SJSA1 (cell line): ENCODE results near the gene ZFYVE28. TPM values are rescaled to one million over a fixed set of nuclear protein-coding genes. Genes with fewer than 3 reads are reported as not detected.

Experiments
- DNase-seq, 2 experiments: peaks; one replicate each; pipeline ENCODE4 v3.0.0-alpha.2; 2015 to 2020; ENCODE audit warnings: low spot score in 2 of 2, low read depth in 1 of 2
- H3K27ac ChIP-seq: fragments of 250-450 bp; sonication (Bioruptor Pico); 2 replicates; pipeline ENCODE4 v1.5.1; 2020; ENCODE audit warnings: mild to moderate bottlenecking, moderate library complexity
- H3K27me3 ChIP-seq: fragments of 250-450 bp; sonication (Bioruptor Pico); replicated peaks from 2 replicates; pipeline ENCODE4 v1.5.1; 2020; ENCODE audit warnings: mild to moderate bottlenecking, moderate library complexity
- H3K36me3 ChIP-seq: fragments of 250-450 bp; sonication (Bioruptor Pico); 2 replicates; pipeline ENCODE4 v1.5.1; 2020; ENCODE audit warnings: mild to moderate bottlenecking
- H3K4me1 ChIP-seq: fragments of 250-450 bp; sonication (Bioruptor Pico); replicated peaks from 2 replicates; pipeline ENCODE4 v1.6.1; 2021; ENCODE audit warnings: mild to moderate bottlenecking
- H3K4me3 ChIP-seq: fragments of 250-450 bp; sonication (Bioruptor Pico); 2 replicates; pipeline ENCODE4 v1.5.1; 2020; ENCODE audit warnings: mild to moderate bottlenecking
- H3K9me3 ChIP-seq: fragments of 250-450 bp; sonication (Bioruptor Pico); replicated peaks from 2 replicates; pipeline ENCODE4 v1.5.1; 2020; ENCODE audit warnings: mild to moderate bottlenecking
- total RNA-seq: library from RNA; depleted of rRNA; stranded (reverse); fragments of >200 nt; shearing (Covaris generic); gene quantifications from 2 replicates; pipeline ENCODE4 v1.2.3, GENCODE V29; 2014

ZFYVE28 gene
- total RNA-seq, 1 experiment from 2014 or later, result 0.11 TPM

DNA sequence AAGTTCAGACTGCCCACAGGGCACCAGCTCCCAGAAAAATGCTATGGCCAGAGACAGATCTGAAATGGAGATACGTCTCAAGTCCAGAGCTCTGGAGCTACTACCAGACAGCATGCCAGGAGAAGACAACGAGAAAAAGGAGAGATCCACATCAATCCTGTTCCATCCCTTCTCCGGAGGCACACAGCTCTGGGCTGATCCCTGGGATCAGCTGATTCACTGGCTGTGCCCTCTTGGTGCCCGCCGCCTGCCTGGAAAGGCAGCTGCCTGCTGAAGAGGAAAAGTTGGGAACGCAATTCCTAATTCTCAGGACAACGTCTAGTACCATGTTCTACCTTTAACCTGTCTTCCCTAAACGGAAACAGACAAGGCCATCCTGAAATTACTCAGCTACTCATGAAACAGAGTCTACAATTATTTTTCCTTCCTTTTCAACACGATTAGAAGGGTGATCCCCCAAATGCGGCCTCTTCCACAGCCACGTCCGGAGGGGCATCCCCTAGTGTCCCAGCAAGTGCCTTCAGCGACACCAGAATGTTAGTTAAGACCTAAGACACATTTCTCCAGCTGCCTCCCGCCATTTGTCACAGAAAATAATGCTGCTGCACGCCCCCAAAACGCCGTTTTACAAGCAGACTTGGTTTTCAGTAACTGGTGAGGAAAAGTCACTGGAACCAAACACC, 2.4 kb downstream of the ZFYVE28 start:
- H3K27me3 ChIP-seq, result peaks cover 25% of the 10 kb centered on the region
- H3K4me1 ChIP-seq, result peaks cover 33% of the 10 kb centered on the region
- no peak overlapping the region for H3K27ac ChIP-seq

DNA sequence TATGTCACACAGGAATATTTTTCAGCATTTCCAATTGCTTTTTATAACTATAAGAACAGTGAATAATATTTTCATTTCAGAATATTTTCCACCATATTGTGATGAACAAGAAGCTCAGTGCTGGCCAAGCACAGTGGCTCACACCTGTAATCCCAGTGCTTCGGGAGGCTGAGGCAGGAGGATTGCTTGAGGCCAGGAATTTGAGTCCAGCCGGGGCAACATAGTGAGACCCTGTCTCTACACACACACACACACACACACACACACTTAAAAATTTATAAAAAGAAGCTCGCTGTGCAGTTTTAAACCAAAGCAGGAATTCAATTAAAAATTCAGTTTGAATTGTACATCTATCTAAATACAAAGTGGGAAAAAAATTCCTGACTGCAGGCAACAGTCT, 3.2 kb downstream of the ZFYVE28 start:
- no peak overlapping the region for H3K4me3 ChIP-seq
- DNase-seq, result no peak
- no peak overlapping the region for H3K27ac ChIP-seq
- H3K36me3 ChIP-seq, result no peaks in the 10 kb centered on the region
- H3K4me1 ChIP-seq, result peaks cover 33% of the 10 kb centered on the region
- no peaks in the 10 kb centered on the region for H3K9me3 ChIP-seq
- H3K27me3 ChIP-seq, result peaks cover 25% of the 10 kb centered on the region

More for the DNA sequence above, 2.4 kb downstream of the ZFYVE28 start:
- Histone ChIP-seq H3K4me3 (no peak overlapping the region), H3K36me3 (no peaks in the 10 kb centered on the region), H3K9me3 (no peaks in the 10 kb centered on the region)
- no peak for DNase-seq

DNA sequence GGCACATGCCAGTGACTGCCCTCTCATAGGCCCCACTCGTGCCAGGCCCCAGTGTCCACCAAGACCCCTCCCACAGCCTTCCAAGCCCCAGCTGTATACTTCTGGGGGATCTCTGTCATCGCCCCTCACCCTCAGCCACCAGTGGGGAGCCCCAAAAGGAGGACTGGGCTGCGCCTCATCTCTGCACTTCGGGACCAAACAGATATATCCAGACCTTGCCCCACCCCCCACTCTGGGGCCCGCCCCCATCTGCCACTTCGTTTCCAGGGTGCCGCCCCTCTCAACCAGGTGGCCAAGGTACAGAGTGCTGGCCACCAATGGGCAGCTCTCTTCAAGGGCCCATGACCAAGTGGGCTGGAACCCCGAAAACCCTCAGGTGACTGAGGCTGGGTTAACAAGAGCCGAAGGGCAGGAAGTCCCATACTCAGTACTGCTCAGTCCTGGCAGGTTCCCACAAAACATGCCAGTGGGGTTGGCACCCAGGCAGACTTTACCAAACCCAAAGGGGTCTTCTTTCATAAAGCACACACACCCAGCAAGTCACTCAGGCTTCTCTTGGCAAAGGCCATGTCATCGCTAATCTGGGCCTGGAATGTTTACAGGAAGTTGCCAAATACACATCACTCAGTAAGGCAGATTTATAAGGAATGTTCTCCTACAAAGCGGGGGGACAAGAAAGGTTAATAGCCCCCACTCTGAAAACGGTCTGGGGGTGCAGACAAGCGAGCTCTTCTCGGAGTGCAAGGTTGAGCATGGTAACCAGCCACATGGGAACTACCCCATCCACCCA, 4.4 kb downstream of the ZFYVE28 start:
- H3K4me1 ChIP-seq, result peaks cover 30% of the 10 kb centered on the region
- peaks cover 20% of the 10 kb centered on the region for H3K27me3 ChIP-seq
- no peak overlapping the region for H3K4me3 ChIP-seq
- H3K27ac ChIP-seq, result peak overlapping the region; percentile 71
- H3K9me3 ChIP-seq, result no peaks in the 10 kb centered on the region
- no peaks in the 10 kb centered on the region for H3K36me3 ChIP-seq
- no peak for DNase-seq

DNA sequence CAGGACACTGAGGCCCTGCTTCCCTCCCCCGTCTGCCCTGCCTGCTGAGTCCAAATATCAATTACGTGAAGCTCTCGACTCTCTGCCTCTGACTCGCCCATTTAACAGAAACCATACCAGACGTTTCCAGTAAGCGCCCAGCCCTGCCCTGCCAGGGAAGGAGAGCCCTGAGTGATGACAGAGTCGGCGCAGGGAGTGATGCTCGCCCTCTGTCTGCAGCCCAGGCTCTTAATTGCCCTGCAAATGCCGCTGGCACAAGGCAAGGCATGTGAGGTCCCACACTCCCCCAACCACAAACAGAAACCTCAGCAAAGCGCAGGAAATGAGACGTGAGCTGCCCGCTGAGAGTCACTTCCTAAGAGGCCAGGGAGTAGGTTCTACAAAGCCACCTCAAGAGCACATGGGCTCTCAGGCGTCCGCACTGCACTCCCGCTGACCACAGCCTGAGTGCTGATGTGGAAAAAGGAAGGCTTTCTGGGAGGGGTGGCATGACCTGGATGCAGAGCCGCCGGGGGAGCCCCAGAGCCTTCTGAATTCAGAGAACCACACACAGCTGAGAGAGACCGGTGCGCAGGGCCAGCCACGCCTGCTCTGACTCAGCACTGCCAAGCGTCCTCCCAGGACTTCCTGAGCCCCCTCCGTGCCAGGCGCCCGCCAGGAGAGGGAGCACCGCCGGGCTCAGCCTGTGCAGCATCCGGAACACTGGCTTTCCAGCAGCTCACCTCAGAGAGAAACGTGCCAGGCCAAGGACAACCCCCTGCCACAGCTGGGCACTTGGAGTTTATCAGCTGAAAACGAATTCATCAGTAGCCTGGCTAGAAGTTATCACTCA, 5.3 kb downstream of the ZFYVE28 start:
- Histone ChIP-seq H3K9me3 (no peaks in the 10 kb centered on the region), H3K36me3 (no peaks in the 10 kb centered on the region), H3K27me3 (peaks cover 18% of the 10 kb centered on the region), H3K27ac (peak overlapping the region; percentile 71), H3K4me1 (peaks cover 23% of the 10 kb centered on the region), H3K4me3 (peak overlapping the region; percentile 19)
- DNase-seq, result peak; percentile 86 to 88

DNA sequence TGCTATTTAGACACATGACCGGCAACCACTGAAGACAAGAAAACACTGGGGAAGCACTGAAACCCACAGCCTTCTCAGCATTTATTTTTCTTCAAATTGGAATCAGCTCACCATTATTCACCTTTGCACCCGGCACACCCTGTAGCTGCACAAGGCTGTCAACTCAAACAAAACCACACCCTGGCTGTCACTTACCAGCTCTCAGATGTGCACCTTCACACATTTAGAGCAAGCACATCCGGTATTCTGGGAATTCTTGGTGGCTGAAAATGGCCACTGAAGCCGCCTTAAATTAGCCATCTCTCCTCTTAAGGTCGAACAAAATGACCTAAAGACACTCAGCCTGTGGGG, 5.9 kb downstream of the ZFYVE28 start:
- Histone ChIP-seq H3K4me3 (peak overlapping the region; percentile 19), H3K27me3 (peaks cover 12% of the 10 kb centered on the region), H3K27ac (peak overlapping the region; percentile 71)

DNA sequence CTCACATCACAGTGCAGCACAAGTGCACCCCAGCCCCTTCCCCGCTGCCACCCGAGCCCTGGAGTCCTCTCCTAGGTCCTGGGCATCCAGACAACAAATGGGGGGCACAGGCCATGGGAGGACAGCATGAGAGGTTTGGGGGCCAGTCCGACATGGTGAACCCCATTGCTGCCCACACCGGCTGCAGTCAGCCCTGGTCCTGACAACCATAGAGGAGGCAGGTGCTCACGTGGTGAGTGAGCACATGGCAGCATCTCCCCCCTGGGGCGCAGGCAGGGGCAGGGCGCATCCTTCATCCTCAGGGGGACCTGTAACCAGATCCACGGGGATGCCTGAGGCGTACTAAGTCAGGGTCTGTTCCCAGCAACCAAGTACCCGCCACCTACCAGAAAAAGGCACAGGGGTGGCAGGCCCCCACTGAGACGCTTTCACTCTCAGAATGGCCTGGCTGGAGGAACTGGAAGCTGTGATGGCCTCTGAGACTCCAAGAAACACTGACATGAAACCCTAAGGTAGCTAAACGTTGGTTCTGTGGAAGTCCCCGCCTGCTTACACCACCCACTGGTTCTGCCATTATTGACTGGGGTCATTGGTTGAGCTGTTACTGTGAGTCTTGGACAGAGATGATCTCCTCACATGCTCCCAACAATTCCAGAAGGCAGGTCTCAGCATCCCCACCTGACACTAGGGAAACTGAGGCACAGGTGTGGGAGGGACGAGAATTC, 6.5 kb downstream of the ZFYVE28 start:
- no peaks in the 10 kb centered on the region for H3K36me3 ChIP-seq
- H3K4me3 ChIP-seq, result no peak overlapping the region
- peak overlapping the region; percentile 71 for H3K27ac ChIP-seq
- H3K4me1 ChIP-seq, result peaks cover 18% of the 10 kb centered on the region
- peaks cover 10% of the 10 kb centered on the region for H3K27me3 ChIP-seq
- no peaks in the 10 kb centered on the region for H3K9me3 ChIP-seq
- no peak for DNase-seq

More for the DNA sequence above, 5.9 kb downstream of the ZFYVE28 start:
- Histone ChIP-seq H3K9me3 (no peaks in the 10 kb centered on the region), H3K36me3 (no peaks in the 10 kb centered on the region), H3K4me1 (peaks cover 20% of the 10 kb centered on the region)
- DNase-seq, result no peak

DNA sequence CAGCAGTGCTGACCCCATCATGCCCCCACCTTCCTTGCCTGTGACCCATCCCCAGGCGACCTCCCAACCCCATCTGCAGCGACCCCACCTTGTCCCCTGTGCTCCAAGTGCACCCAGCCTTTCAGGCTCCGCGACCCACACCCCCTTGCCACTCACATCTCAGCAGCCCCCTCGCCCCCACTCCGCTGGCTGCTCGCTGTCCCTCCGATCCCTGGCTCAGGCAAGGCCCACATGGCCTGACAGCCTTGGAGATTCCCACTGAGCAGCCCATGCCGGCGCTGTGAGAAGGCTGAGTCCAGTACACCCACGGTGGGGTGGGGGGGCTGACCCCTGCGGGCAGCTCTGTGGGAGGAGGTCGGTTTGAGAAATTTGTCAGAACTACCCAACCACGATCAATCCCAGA, 9.1 kb downstream of the ZFYVE28 start:
- no peak for DNase-seq
- Histone ChIP-seq H3K4me3 (no peak overlapping the region), H3K27ac (no peak overlapping the region), H3K36me3 (no peaks in the 10 kb centered on the region), H3K4me1 (peaks cover 15% of the 10 kb centered on the region), H3K27me3 (no peaks in the 10 kb centered on the region), H3K9me3 (no peaks in the 10 kb centered on the region)

DNA sequence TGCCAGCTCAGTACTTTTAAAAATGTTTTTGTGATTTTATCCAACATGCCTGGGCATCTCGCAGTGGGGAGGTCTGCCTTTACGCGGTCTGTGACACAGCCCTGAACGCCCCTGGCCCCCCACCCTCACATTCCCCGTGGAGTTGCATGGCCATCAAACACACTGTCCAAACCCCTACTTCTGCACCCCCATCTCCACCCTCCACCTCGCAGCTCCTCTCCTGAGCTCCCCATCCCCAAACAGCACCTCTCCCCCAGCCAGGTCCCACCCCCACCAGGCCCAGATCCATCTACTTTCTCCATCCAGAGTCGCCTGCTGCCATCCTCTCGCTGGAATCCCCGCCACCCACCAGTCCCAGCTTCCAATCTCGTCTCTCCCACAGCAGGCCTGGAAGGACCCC, 9.5 kb downstream of the ZFYVE28 start:
- no peak for DNase-seq
- Histone ChIP-seq H3K4me3 (no peak overlapping the region), H3K4me1 (peaks cover 13% of the 10 kb centered on the region), H3K27me3 (no peaks in the 10 kb centered on the region), H3K9me3 (no peaks in the 10 kb centered on the region), H3K36me3 (no peaks in the 10 kb centered on the region), H3K27ac (no peak overlapping the region)

DNA sequence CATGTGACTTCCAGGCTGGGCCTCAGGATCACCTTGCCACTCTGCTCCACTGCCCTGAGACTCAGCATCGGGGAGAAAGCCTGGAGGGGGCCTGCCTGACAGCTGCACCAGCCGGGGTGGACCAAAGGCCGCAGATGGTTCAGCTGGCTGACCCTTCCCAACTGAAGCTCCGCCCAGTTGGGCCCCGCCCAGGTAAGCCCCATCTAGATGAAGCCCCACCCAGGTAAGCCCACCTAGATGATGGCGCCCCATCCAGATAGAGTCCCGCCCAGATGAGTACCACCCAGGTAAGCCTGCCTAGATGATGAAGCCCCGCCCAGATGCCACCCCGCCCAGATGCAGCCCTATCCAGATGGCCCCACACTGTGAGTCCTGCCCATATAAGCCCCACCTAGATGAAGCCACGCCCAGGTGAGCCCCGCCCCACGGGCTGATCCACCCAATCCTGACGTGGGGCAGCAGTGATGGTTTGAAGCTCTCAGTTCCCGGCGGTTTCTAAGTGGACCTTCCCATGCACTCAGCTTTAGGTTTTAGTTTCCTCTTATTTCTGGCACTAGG, 10.0 kb downstream of the ZFYVE28 start:
- H3K4me1 ChIP-seq, result peaks cover 10% of the 10 kb centered on the region
- no peaks in the 10 kb centered on the region for H3K36me3 ChIP-seq
- H3K27me3 ChIP-seq, result no peaks in the 10 kb centered on the region
- H3K4me3 ChIP-seq, result no peak overlapping the region
- no peak for DNase-seq
- no peak overlapping the region for H3K27ac ChIP-seq
- H3K9me3 ChIP-seq, result no peaks in the 10 kb centered on the region

DNA sequence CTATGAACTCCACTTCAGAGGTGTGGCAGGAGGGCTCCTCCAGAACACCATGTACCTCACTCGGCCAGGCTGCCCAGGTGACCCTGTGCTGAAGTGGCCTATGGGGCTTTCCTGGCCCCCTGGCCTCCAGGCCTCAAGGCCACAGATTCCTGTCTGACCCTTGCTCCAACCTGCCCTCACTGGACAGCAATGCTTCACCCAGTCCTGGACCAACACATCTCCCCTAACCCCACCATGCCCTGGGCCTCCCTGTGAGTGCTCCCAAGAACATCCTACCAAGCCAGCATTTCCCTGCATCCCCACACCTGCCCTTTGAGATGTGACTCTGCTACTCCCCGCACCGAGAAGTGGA, 10.5 kb downstream of the ZFYVE28 start:
- no peak overlapping the region for H3K27ac ChIP-seq
- H3K9me3 ChIP-seq, result no peaks in the 10 kb centered on the region
- no peaks in the 10 kb centered on the region for H3K36me3 ChIP-seq
- peaks cover 8% of the 10 kb centered on the region for H3K4me1 ChIP-seq
- no peak for DNase-seq
- H3K27me3 ChIP-seq, result no peaks in the 10 kb centered on the region
- no peak overlapping the region for H3K4me3 ChIP-seq

DNA sequence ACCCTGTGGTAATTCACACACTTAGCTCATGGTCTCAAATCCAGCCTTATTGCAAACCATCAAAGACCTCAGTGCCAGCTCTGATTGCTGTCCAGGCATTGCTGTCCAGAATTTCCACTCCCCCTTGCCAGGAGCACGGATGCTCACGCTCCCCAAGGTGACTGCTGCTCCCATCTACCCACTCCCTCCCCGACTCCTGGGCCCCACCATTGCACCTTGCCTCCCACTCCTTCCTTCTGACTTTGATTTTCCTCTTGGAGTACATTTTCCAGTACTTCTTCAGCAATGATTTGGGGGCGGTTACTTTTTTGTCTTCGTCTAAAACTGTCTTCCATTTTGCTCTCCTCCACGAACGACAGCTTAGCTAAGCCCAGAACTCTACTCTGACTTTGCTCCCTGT, 11.5 kb downstream of the ZFYVE28 start:
- H3K27ac ChIP-seq, result no peak overlapping the region
- H3K27me3 ChIP-seq, result no peaks in the 10 kb centered on the region
- no peaks in the 10 kb centered on the region for H3K36me3 ChIP-seq

DNA sequence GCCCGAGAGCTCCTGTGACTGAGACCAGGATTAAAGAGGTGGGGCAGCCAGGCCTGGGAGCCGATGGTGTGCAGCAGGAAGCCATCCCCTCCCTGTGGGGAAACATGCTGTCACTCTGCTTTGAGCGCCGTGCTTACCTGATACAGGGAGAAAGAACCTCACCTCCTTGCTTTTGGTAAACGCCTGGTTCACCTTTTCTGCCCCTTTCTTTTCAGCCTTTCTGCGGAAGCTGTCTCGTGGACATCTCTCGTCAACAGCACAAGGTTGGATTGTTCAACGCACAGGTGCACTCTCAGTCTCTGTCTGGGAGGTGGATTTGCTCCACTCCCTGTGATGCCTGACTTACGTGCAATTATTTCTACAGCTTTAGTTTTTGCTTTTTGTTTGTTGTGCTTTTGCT, 12.0 kb downstream of the ZFYVE28 start:
- DNase-seq, result no peak

More for the DNA sequence above, 11.5 kb downstream of the ZFYVE28 start:
- Histone ChIP-seq H3K4me3 (no peak overlapping the region), H3K4me1 (no peaks in the 10 kb centered on the region), H3K9me3 (no peaks in the 10 kb centered on the region)
- no peak for DNase-seq

DNA sequence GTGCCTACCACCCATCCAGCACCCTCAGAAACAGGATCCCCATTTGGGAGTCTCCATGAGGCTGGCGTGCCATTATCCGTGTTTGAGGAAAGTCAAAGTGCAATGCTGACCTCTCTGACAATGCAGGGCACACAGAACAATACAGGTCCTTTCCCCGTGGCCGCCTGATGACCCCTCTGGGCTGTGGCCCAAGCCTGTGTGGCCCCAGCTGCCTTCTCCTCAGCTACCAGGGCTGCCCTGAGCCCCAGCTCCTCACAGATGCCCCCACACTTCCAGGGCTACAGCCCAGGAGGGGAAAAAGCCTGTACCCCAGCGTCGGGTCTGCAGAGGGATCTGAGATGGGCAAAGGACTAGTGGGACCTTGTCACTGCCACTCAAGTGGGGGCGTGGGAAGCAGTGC, 15.5 kb downstream of the ZFYVE28 start:
- Histone ChIP-seq H3K27me3 (no peaks in the 10 kb centered on the region), H3K4me3 (no peak overlapping the region), H3K27ac (no peak overlapping the region), H3K4me1 (no peaks in the 10 kb centered on the region), H3K36me3 (no peaks in the 10 kb centered on the region), H3K9me3 (no peaks in the 10 kb centered on the region)
- no peak for DNase-seq

More for the DNA sequence above, 12.0 kb downstream of the ZFYVE28 start:
- Histone ChIP-seq H3K27me3 (no peaks in the 10 kb centered on the region), H3K27ac (no peak overlapping the region), H3K9me3 (no peaks in the 10 kb centered on the region), H3K36me3 (no peaks in the 10 kb centered on the region), H3K4me1 (no peaks in the 10 kb centered on the region), H3K4me3 (no peak overlapping the region)
